ENCODE results near the gene USP4.
"Not testable (repeated sequence)": the region's sequence is repeated elsewhere in the genome, so short reads cannot be mapped to it uniquely, and the experiment has no call there.

Gene USP4

GRCh38 chr3:49370585-49371290 is 30.9 kb upstream of the USP4 start:
- Histone ChIP-seq H3K4me3 (ENCODE audit: low read depth in 1 of 2, low read length in 1 of 2) (no peak overlapping the region), H3K9me3 (no peaks in the 10 kb centered on the region), H3K36me3 (peaks cover 83% of the 10 kb centered on the region), H3K27ac (peak overlapping the region; percentile 51), H3K4me1 (ENCODE audit: control insufficient read depth in 1 of 2, insufficient read depth in 1 of 2, low read depth in 1 of 2, low read length in 1 of 2) (peaks cover 6% of the 10 kb centered on the region in 2 experiments), H3K27me3 (no peaks in the 10 kb centered on the region)
- TF ChIP-seq, protein P1, sequence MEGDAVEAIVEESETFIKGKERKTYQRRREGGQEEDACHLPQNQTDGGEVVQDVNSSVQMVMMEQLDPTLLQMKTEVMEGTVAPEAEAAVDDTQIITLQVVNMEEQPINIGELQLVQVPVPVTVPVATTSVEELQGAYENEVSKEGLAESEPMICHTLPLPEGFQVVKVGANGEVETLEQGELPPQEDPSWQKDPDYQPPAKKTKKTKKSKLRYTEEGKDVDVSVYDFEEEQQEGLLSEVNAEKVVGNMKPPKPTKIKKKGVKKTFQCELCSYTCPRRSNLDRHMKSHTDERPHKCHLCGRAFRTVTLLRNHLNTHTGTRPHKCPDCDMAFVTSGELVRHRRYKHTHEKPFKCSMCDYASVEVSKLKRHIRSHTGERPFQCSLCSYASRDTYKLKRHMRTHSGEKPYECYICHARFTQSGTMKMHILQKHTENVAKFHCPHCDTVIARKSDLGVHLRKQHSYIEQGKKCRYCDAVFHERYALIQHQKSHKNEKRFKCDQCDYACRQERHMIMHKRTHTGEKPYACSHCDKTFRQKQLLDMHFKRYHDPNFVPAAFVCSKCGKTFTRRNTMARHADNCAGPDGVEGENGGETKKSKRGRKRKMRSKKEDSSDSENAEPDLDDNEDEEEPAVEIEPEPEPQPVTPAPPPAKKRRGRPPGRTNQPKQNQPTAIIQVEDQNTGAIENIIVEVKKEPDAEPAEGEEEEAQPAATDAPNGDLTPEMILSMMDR (IDR thresholded peaks at IDR 0.05): no peak

GRCh38 chr3:49362561-49362960 is 22.7 kb upstream of the USP4 start:
- peak overlapping the region; percentile 52 for H3K27ac ChIP-seq
- no peak overlapping the region for H3K4me3 ChIP-seq (ENCODE audit: low read depth in 1 of 2, low read length in 1 of 2)
- TF ChIP-seq, protein P1 (IDR thresholded peaks at IDR 0.05): no peak
- H3K4me1 ChIP-seq (ENCODE audit: control insufficient read depth in 1 of 2, insufficient read depth in 1 of 2, low read depth in 1 of 2, low read length in 1 of 2): peaks cover 16 to 17% of the 10 kb centered on the region in 2 experiments
- no peaks in the 10 kb centered on the region for H3K9me3 ChIP-seq
- H3K27me3 ChIP-seq: no peaks in the 10 kb centered on the region
- peaks cover 88% of the 10 kb centered on the region for H3K36me3 ChIP-seq

DNA sequence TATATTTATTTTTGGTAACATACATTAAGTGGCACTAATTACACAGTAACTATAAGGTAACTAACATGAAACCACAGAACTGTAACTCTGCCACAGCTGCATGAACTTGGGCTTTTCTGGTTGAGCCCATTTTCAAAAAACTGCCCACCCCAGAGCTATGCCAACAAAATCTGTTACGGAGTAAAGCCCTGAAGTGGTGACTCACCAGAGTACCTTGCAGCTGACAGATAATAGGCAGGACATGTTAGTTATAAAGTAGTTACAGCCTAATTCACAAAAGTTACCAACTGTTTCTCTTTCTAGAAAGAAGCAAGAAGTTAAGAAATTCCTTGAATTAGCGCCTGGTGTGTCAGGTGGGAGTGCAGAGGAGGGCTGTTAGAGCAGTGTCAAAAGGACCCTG is 19.8 kb upstream of the USP4 start:
- TF ChIP-seq, protein P1 (IDR thresholded peaks at IDR 0.05): no peak
- Histone ChIP-seq H3K9me3 (no peaks in the 10 kb centered on the region), H3K4me1 (ENCODE audit: control insufficient read depth in 1 of 2, insufficient read depth in 1 of 2, low read depth in 1 of 2, low read length in 1 of 2) (peaks cover 32 to 33% of the 10 kb centered on the region in 2 experiments), H3K4me3 (ENCODE audit: low read depth in 1 of 2, low read length in 1 of 2) (no peak overlapping the region), H3K27me3 (no peaks in the 10 kb centered on the region), H3K36me3 (peaks cover 70% of the 10 kb centered on the region), H3K27ac (peak overlapping the region; percentile 89)

- peak overlapping the region; percentile 89 for H3K27ac ChIP-seq
- peaks cover 63% of the 10 kb centered on the region for H3K36me3 ChIP-seq
- TF ChIP-seq, protein P1 (IDR thresholded peaks at IDR 0.05): no peak
- H3K9me3 ChIP-seq: no peaks in the 10 kb centered on the region
- H3K4me3 ChIP-seq (ENCODE audit: low read depth in 1 of 2, low read length in 1 of 2): no peak overlapping the region
- peaks cover 32 to 33% of the 10 kb centered on the region in 2 experiments for H3K4me1 ChIP-seq (ENCODE audit: control insufficient read depth in 1 of 2, insufficient read depth in 1 of 2, low read depth in 1 of 2, low read length in 1 of 2)
- no peaks in the 10 kb centered on the region for H3K27me3 ChIP-seq
These were observed 19.0 kb upstream of the USP4 start for GRCh38 chr3:49358884-49359225.

GRCh38 chr3:49358217-49358883 is 18.5 kb upstream of the USP4 start, which contains the start of gene GPX1:
Gene GPX1 (minus strand): TSS chr3:49358353. CDS start chr3:49358278, 75 bp downstream.
- no peaks in the 10 kb centered on the region for H3K27me3 ChIP-seq
- H3K36me3 ChIP-seq: peaks cover 58% of the 10 kb centered on the region
- TF ChIP-seq, protein P1 (IDR thresholded peaks at IDR 0.05): no peak
- peak within 1 kb of the TSS; percentile 65 to 68 for H3K4me3 ChIP-seq (ENCODE audit: low read depth in 1 of 2, low read length in 1 of 2)
- H3K27ac ChIP-seq: peak within 1 kb of the TSS; percentile 89
- H3K9me3 ChIP-seq: no peaks in the 10 kb centered on the region
- peaks cover 32 to 33% of the 10 kb centered on the region in 2 experiments for H3K4me1 ChIP-seq (ENCODE audit: control insufficient read depth in 1 of 2, insufficient read depth in 1 of 2, low read depth in 1 of 2, low read length in 1 of 2)

- peaks cover 36 to 38% of the 10 kb centered on the region in 2 experiments for H3K4me1 ChIP-seq (ENCODE audit: control insufficient read depth in 1 of 2, insufficient read depth in 1 of 2, low read depth in 1 of 2, low read length in 1 of 2)
- H3K36me3 ChIP-seq: peaks cover 50% of the 10 kb centered on the region
- H3K27ac ChIP-seq: peak overlapping the region; percentile 89
These were observed 17.8 kb upstream of the USP4 start for GRCh38 chr3:49357443-49358216.

DNA sequence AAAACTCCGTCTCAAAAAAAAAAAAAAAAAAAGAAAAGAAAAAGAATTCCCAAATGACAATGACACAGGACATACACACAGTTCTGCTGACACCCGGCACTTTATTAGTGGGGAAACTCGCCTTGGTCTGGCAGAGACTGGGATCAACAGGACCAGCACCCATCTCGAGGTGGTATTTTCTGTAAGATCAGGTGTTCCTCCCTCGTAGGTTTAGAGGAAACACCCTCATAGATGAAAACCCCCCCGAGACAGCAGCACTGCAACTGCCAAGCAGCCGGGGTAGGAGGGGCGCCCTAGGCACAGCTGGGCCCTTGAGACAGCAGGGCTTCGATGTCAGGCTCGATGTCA is 17.2 kb upstream of the USP4 start:
- H3K9me3 ChIP-seq, H3K27me3 ChIP-seq: not testable (repeated sequence)
- H3K4me3 ChIP-seq (ENCODE audit: low read depth in 1 of 2, low read length in 1 of 2): peak overlapping the region; percentile 65 to 68
- peaks cover 42 to 44% of the 10 kb centered on the region in 2 experiments for H3K4me1 ChIP-seq (ENCODE audit: control insufficient read depth in 1 of 2, insufficient read depth in 1 of 2, low read depth in 1 of 2, low read length in 1 of 2)
- peaks cover 45% of the 10 kb centered on the region for H3K36me3 ChIP-seq
- H3K27ac ChIP-seq: peak overlapping the region; percentile 89

More at GRCh38 chr3:49357443-49358216, 17.8 kb upstream of the USP4 start:
- peak overlapping the region; percentile 65 to 68 for H3K4me3 ChIP-seq (ENCODE audit: low read depth in 1 of 2, low read length in 1 of 2)
- H3K9me3 ChIP-seq, H3K27me3 ChIP-seq: not testable (repeated sequence)

Measured in neutrophil (primary cell).